GM18870 (cell line): ENCODE data around the gene FZD4.

ENCODE experiments used
- ATAC-seq: cut with Tn5 transposase; IDR thresholded peaks from one replicate; pipeline ENCODE4 v1.9.1; 2021; ENCODE audit warnings: moderate library complexity; ENCODE audit not compliant: unreplicated experiment

Gene FZD4

DNA sequence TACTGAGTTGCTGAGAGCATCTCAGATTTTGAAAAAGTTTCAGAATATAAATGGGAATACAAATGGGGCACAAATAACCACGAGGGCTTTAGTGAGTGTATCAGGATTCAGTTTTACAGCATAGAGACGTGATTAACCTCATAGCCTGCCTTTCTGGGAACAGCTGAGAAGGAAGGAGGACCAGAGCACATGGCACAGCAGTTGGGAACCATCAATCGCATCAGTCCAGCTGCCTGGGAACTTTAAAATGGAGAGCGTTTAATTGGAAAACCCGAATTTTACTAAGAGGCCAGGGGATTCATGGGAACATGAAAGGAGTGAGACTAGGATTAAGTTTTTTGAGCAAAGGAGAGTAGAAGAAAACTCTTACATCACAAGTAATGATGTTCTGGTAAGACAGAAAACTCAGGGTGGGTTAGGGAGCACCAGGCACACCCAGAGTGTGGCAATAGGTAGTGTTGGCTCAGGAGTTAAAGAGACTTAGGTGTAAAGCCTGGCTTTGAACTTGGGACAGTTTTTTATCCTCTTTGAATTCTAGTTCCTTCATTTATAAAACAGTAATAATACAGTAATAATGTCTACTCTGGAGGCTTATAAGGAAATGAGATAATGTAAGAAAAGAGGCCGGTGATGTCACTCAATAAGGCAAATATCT is 40.2 kb downstream of the FZD4 start:
- ATAC-seq: no peak

DNA sequence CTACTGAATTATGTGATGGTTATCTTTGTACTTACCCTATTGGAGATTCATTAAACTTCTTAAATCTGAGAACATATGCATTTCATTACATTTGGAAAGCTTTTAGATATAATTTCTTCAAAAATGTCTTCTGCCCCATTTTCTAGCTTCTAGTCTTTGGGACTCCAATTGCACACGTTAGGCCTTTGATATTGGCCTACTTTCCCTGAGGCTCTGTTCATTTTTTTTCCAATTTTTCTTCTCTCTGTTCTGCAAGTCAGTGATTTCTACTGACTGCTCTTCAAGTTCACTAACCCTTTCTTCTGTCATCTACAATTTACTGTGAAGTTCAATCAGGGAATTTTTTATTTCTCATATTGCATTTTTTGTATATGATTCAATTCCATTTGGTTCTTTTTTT is 43.0 kb downstream of the FZD4 start:
- no peak for ATAC-seq

DNA sequence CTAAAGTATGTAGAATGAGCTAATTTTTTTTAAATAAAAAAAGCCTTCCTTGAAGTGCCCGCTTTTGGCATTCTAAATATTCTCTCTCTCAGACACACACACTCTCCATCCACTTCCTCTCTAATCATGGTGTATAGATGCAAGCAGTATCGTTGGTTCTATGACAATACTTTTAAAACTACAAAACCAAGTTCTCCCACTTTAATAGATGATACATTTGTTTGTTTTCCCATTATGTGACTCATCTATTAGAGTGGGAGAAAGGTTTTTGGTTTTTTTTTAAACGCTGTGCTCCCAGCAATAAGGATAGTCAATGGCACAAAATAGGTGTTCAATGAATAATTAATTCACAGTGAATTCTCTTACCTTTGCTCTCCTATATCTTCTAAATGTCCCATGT is 44.6 kb downstream of the FZD4 start:
- ATAC-seq: no peak

DNA sequence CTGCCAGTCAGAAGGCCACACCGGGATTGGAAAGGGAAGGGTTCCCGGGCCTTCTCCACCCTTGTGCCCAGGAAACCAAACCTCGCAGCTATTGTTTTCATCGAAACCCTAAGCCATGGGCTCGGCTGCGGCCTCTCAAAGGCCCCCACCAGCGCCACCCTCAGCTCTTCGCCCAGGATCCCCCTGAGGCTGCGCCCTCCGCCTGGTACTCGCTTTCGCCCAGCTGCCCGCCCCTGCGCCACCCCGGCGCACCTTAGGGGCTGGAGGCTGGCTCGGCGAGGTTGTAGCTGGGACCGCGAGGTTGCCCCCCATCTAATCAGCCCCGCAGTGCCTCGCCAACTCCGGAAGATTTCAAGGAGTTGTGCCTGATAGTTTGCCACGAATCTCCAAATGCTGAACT is 49.0 kb downstream of the FZD4 start:
- ATAC-seq: no peak

DNA sequence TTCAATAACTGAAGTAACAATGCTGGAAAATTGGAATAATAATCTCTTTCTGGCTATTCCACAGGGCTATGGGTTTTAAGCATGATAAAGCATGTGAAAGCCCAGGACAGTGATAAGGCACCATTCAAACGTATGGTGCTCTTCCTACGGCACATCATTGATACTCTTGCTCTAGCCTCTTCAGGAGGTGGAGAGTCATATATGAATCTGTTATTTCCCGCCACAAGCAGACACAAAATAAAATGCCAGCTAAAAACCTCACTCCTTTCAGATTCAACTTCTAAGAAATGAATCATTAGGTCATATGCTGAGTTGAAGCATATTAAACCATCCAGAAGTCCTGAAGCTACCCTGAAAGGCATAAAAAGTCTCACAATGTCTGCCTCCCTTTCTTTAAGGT is 49.9 kb downstream of the FZD4 start:
- no peak for ATAC-seq

DNA sequence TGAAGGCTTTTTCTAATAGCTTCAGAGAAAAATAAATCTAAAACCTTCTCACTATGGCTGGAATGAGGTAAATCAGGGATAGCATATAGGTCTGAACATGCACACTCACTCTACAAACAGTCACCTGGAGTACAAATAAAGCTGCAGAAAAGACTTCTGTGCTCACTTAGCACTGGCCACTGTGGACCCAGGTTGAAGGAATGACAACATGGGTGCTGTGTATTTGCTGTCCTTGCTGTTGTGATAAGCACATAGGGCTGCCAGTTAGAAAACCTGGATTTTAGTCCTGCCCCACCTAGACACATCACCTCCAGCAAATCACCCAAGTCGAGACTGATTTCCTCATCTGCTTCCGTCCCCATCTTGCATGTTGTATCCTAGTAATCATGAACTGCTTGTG is 51.2 kb downstream of the FZD4 start:
- ATAC-seq: no peak

DNA sequence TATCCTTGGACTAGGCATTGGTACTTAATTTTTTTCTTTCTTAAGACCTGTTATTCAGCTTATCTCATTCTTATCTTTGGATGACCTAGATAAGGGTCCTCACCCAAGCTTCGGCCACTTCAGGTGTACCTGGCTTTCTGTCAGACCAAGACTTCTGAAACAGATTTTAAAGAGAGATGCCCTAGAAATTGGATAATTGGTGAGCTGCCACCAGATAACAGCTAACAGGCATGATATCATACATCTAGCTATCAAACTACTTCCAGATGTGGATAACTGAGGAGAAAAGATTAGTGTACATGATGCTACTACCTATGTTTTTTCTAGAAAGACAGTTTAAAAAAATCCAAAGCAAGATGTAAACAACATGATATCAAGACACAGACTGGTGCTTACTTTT is 52.9 kb downstream of the FZD4 start:
- ATAC-seq: no peak

DNA sequence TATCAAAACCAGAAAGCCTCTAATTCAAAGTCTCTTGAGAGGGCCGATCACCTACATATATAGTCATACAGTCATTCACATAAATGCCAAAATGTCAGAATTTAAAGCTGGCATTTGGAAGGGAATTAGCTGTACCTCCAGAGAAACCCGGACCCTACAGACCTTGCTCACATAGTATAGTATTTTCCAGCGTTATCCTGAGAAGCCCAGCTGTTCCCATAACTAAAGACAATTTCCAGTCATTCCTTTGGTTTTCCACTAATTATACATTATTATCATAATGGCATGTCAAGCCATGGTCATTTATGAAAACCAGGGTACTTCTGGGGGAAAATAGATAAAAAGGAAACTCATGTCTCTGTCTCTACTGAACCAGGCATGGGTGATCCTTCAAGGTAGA is 53.6 kb downstream of the FZD4 start:
- ATAC-seq: no peak

DNA sequence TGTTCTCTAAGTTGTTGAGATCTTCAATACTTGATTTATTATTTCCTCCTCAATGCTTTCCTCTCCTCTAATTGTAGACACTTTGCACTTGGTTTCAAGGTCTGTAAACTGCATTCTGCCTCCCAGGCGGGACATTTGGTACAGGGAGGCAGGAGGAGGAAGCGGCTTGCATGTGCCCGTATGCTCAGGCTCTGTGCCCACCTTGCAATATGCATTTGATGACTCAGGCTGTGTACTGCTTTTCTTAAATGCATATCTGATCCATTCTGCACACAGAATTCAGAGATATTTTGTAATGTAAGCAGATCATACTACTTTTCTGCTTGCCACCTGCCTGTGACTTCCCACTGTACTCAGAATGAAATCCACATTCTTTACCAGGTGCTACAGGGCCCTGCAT is 55.0 kb downstream of the FZD4 start:
- no peak for ATAC-seq

DNA sequence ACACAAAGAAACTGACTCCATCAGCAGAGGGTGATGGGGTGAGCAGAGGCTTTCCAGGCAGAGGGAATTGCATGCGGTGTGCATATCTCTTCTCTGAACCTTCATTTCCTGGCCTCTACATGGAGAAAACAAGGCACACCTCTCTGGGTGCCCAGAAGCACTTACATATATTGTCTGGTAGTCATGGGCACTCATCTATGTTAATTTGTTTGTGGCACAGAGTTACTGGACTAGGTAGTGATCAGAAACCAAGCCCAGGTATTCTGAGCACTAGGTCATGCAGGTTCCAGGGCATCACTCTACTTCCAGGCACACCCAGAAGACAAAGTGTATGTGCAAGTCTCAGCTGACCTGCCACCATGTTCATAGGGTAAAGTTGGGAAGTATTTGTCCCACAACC is 56.5 kb downstream of the FZD4 start:
- ATAC-seq: no peak

DNA sequence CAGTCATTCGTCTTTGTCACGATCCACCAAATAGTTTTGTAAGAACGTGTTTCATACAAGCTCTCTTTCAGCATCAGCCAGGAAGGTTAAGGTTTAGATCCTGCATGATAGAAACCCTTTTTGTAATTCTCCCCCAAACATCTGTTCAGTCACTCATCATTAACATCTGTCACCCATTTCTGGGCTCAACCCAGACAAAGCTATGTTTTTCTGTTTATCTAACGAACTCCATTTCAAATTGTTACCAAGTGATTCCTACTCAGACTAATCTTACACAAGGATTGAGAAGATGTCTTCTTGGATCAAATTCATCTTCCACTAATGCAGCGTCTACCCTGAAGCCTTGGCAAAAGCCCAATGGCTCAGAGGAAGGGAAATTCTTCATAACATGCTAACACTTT is 58.8 kb downstream of the FZD4 start:
- no peak for ATAC-seq
